GM12878 (cell line): ENCODE measurements around the gene CCT4. TPM values are rescaled to one million over a fixed set of nuclear protein-coding genes. Genes with fewer than 3 reads are reported as not detected.

Experiments
- BACH1 ChIP-seq: fragments of 450-650 bp; IDR thresholded peaks from 2 replicates; pipeline ENCODE4 v1.6.1; 2017; ENCODE audit warnings: mild to moderate bottlenecking, borderline replicate concordance
- BRCA1 ChIP-seq: IDR thresholded peaks from 2 replicates; pipeline ENCODE4 v1.6.1; 2011; ENCODE audit warnings: low read depth, low read length, improper control_type of control experiment
- CBFB ChIP-seq: IDR thresholded peaks from 2 replicates; pipeline ENCODE4 v1.6.1; 2016; ENCODE audit warnings: antibody characterized with exemption, low read depth
- CTCF ChIP-seq, 3 experiments: IDR thresholded peaks in 2 of 3; conservative IDR thresholded peaks in 1 of 3; 2 replicates each; pipeline ENCODE4 v1.5.1; 2011; ENCODE audit warnings: low read depth in 3 of 3, low read length in 3 of 3, mild to moderate bottlenecking in 3 of 3, control low read depth in 2 of 3, moderate library complexity in 2 of 3, inconsistent platforms in 1 of 3, mixed read lengths in 1 of 3; ENCODE audit not compliant: control insufficient read depth in 2 of 3, insufficient read depth in 1 of 3; ENCODE audit errors: extremely low read depth in 1 of 3
- FOS ChIP-seq: IDR thresholded peaks from 3 replicates; pipeline ENCODE4 v1.6.1; 2011; ENCODE audit warnings: borderline replicate concordance; ENCODE audit not compliant: insufficient read length; ENCODE audit errors: extremely low read depth
- FOXM1 ChIP-seq: IDR thresholded peaks from 2 replicates; pipeline ENCODE4 v1.6.1; 2012; ENCODE audit warnings: low read depth, mild to moderate bottlenecking, inconsistent platforms, low read length, moderate library complexity
- IRF4 ChIP-seq: IDR thresholded peaks from 2 replicates; pipeline ENCODE4 v1.6.1; 2011; ENCODE audit warnings: low read depth, low read length
- KDM1A ChIP-seq: fragments of 200-600 bp; sonication (generic); IDR thresholded peaks from 2 replicates; pipeline ENCODE4 v1.6.1; 2016; ENCODE audit warnings: borderline replicate concordance
- MYC ChIP-seq: IDR thresholded peaks from 2 replicates; pipeline ENCODE4 v1.6.1; 2011; ENCODE audit warnings: mild to moderate bottlenecking, low read length, moderate library complexity, inconsistent platforms; ENCODE audit not compliant: insufficient read depth, insufficient replicate concordance, insufficient read length, severe bottlenecking
- NFYB ChIP-seq: IDR thresholded peaks from 2 replicates; pipeline ENCODE4 v1.6.1; 2011; ENCODE audit warnings: low read depth, mild to moderate bottlenecking, low read length, improper control_type of control experiment, moderate library complexity; ENCODE audit not compliant: insufficient read depth
- SIN3A ChIP-seq: IDR thresholded peaks from 2 replicates; pipeline ENCODE4 v1.6.1; 2012; ENCODE audit warnings: low read depth, low read length, improper control_type of control experiment
- SIX5 ChIP-seq: IDR thresholded peaks from 2 replicates; pipeline ENCODE4 v1.6.1; 2011; ENCODE audit warnings: mild to moderate bottlenecking, low read depth, low read length, moderate library complexity; ENCODE audit not compliant: severe bottlenecking
- SRF ChIP-seq, 2 experiments: IDR thresholded peaks; 2 replicates each; pipeline ENCODE4 v1.6.1; 2011; ENCODE audit warnings: low read depth in 2 of 2, low read length in 2 of 2, mild to moderate bottlenecking in 1 of 2, moderate library complexity in 1 of 2
- SUZ12 ChIP-seq: fragments of 200-600 bp; sonication (generic); IDR thresholded peaks from one replicate; pipeline ENCODE4 v1.6.1; 2018; ENCODE audit warnings: antibody characterized with exemption, mild to moderate bottlenecking; ENCODE audit not compliant: unreplicated experiment
- TCF7 ChIP-seq: IDR thresholded peaks from 2 replicates; pipeline ENCODE4 v1.6.1; 2014; ENCODE audit warnings: antibody characterized with exemption, borderline replicate concordance
- YBX1 ChIP-seq: fragments of 450-650 bp; IDR thresholded peaks from 2 replicates; pipeline ENCODE4 v1.6.1; 2016; ENCODE audit warnings: antibody characterized with exemption
- ZBTB11 ChIP-seq: fragments of 450-650 bp; formaldehyde crosslinking; IDR thresholded peaks from 2 replicates; pipeline ENCODE4 v1.5.0; 2022; ENCODE audit warnings: mild to moderate bottlenecking, missing genetic modification characterization
- polyA plus RNA-seq, 11 experiments: library from polyadenylated mRNA; depleted of rRNA in 4 of 11; unstranded in 6 of 11; stranded (reverse) in 5 of 11; fragments of >200 nt; fragmentation: Nextera tagmentation in 4 of 11; fragmentation: Illumina TruSeq in 1 of 11; extraction: Ambion mirVana in 4 of 11; extraction: Trizol in 1 of 11; gene quantifications; 1 replicate in 1 of 11; 2 replicates in 10 of 11; pipeline versions ENCODE4 v1.2.1 to v1.2.3, GENCODE V29; 2011 to 2016; ENCODE audit warnings: inconsistent platforms in 2 of 11, missing spikeins in 2 of 11, low read depth in 1 of 11
- total RNA-seq, 4 experiments: library from RNA; depleted of rRNA in 3 of 4; stranded (reverse); fragments of >200 nt in 3 of 4; fragmentation: Illumina TruSeq in 1 of 4; extraction: Trizol in 1 of 4; gene quantifications; 2 replicates each; pipeline versions ENCODE4 v1.2.1 to v1.2.3, GENCODE V29; 2013 to 2021
- TF ChIP-seq, protein P1 (sequence below): fragments of 450-650 bp; IDR thresholded peaks from 2 replicates; pipeline ENCODE4 v1.6.1; 2014; ENCODE audit warnings: mild to moderate bottlenecking
- TF ChIP-seq, protein P2 (sequence below): IDR thresholded peaks from 2 replicates; pipeline ENCODE4 v1.6.1; 2012; ENCODE audit warnings: low read depth, low read length, improper control_type of control experiment
- TF ChIP-seq, protein P3 (sequence below): fragments of 450-650 bp; IDR thresholded peaks from 2 replicates; pipeline ENCODE4 v1.6.1; 2017; ENCODE audit warnings: mild to moderate bottlenecking

Gene CCT4
- total and polyA plus RNA-seq, 10 of the 15 experiments (the other 5 are each of a cell fraction or from before 2014, with no cell fraction given) = 76.6 to 320 (median 211) TPM

GRCh38 chr2:61905372-61906185, 17.1 kb upstream of the CCT4 start, which contains the start of gene COMMD1 (continued):
- TF ChIP-seq, protein P1, sequence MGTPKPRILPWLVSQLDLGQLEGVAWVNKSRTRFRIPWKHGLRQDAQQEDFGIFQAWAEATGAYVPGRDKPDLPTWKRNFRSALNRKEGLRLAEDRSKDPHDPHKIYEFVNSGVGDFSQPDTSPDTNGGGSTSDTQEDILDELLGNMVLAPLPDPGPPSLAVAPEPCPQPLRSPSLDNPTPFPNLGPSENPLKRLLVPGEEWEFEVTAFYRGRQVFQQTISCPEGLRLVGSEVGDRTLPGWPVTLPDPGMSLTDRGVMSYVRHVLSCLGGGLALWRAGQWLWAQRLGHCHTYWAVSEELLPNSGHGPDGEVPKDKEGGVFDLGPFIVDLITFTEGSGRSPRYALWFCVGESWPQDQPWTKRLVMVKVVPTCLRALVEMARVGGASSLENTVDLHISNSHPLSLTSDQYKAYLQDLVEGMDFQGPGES = no peak
- no peak for TF ChIP-seq BRCA1
- TF ChIP-seq, protein P2, sequence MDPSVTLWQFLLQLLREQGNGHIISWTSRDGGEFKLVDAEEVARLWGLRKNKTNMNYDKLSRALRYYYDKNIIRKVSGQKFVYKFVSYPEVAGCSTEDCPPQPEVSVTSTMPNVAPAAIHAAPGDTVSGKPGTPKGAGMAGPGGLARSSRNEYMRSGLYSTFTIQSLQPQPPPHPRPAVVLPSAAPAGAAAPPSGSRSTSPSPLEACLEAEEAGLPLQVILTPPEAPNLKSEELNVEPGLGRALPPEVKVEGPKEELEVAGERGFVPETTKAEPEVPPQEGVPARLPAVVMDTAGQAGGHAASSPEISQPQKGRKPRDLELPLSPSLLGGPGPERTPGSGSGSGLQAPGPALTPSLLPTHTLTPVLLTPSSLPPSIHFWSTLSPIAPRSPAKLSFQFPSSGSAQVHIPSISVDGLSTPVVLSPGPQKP = 0 out of 2 replicates have a peak, but pooled peaks have one; percentile 23
- TF ChIP-seq TCF7 = no peak
- no peak for TF ChIP-seq MYC
- TF ChIP-seq, protein P3, sequence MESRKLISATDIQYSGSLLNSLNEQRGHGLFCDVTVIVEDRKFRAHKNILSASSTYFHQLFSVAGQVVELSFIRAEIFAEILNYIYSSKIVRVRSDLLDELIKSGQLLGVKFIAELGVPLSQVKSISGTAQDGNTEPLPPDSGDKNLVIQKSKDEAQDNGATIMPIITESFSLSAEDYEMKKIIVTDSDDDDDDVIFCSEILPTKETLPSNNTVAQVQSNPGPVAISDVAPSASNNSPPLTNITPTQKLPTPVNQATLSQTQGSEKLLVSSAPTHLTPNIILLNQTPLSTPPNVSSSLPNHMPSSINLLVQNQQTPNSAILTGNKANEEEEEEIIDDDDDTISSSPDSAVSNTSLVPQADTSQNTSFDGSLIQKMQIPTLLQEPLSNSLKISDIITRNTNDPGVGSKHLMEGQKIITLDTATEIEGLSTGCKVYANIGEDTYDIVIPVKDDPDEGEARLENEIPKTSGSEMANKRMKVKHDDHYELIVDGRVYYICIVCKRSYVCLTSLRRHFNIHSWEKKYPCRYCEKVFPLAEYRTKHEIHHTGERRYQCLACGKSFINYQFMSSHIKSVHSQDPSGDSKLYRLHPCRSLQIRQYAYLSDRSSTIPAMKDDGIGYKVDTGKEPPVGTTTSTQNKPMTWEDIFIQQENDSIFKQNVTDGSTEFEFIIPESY = no peak
- TF ChIP-seq IRF4 = 0 out of 2 replicates have a peak, but pooled peaks have one; percentile 27
- TF ChIP-seq CTCF (IDR thresholded peaks at IDR 0.05 in 2 of 3, conservative IDR thresholded peaks at IDR 0.05 in 1 of 3; ENCODE audit: control insufficient read depth in 2 of 3, extremely low read depth in 1 of 3, insufficient read depth in 1 of 3, low read depth in 3 of 3, low read length in 3 of 3) = no peak
- TF ChIP-seq ZBTB11 (CRISPR knock-in tag) = no peak
- TF ChIP-seq CBFB = peak; percentile 88
- no peak for TF ChIP-seq FOS
- no peak for TF ChIP-seq FOXM1
- no peak for TF ChIP-seq KDM1A
- peak; percentile 37 for TF ChIP-seq SIX5
- no peak for TF ChIP-seq NFYB
- TF ChIP-seq SUZ12 = no peak
- TF ChIP-seq SRF (IDR thresholded peaks at IDR 0.05; ENCODE audit: low read depth in 2 of 2, low read length in 2 of 2) = 0 out of 4 replicates have a peak, but pooled peaks of 1 of the 2 experiments have one; percentile 4
- peak; percentile 95 for TF ChIP-seq SIN3A
- peak; percentile 23; the same call in 1 of the 2 replicates for TF ChIP-seq BACH1
- no peak for TF ChIP-seq YBX1
